ENCODE results near the gene NECTIN4. TPM values are rescaled to one million over a fixed set of nuclear protein-coding genes. Genes with fewer than 3 reads are reported as not detected.

NECTIN4 gene
- total and polyA plus RNA-seq, 2 experiments from 2014 or later = 0.16 TPM; not detected in 1

GRCh38 chr1:161061419-161061818 lies 27.9 kb downstream of the NECTIN4 start (continued):
- TF ChIP-seq REST (IDR thresholded peaks at IDR 0.05; ENCODE audit: unreplicated experiment) (no peak), ZNF114 (CRISPR knock-in tag; IDR thresholded peaks at IDR 0.05) (no peak), ETS1 (IDR thresholded peaks at IDR 0.05) (no peak)

- Mint-ChIP-seq H3K4me1 (peaks cover 6% of the 10 kb centered on the region; the same call in 2 of the 3 replicates), H3K36me3 (ENCODE audit: low read depth) (no peaks in the 10 kb centered on the region), H3K27ac (no peak overlapping the region), H3K9me3 (no peaks in the 10 kb centered on the region), H3K4me3 (no peak overlapping the region), H3K27me3 (ENCODE audit: insufficient read depth, low read depth, poor library complexity) (peaks cover 6% of the 10 kb centered on the region)
- Histone ChIP-seq H3K4me2 (no peak overlapping the region), H3K27me3 (ENCODE audit: insufficient read depth) (no peaks in the 10 kb centered on the region), H3F3A (replicated peaks; ENCODE audit: low read depth) (no peaks in the 10 kb centered on the region), H3K79me2 (replicated peaks; ENCODE audit: insufficient read depth) (no peaks in the 10 kb centered on the region), H3K4me3 (no peak overlapping the region), H3K9me2 (ENCODE audit: insufficient read depth) (no peaks in the 10 kb centered on the region), H4K20me1 (replicated peaks; ENCODE audit: insufficient read depth) (no peaks in the 10 kb centered on the region), H2AFZ (peak overlapping the region; percentile 74), H3K4me1 (ENCODE audit: insufficient read depth) (peaks cover 9% of the 10 kb centered on the region; the same call in 1 of the 2 replicates), H3K36me3 (ENCODE audit: insufficient read depth) (no peaks in the 10 kb centered on the region), H3K27ac (ENCODE audit: low read depth) (no peak overlapping the region)
- DNase-seq (ENCODE audit: low spot score) = no peak
- TF ChIP-seq REST (IDR thresholded peaks at IDR 0.05; ENCODE audit: unreplicated experiment) (no peak), POLR2AphosphoS5 (IDR thresholded peaks at IDR 0.05; ENCODE audit: low read depth) (no peak), ZNF114 (CRISPR knock-in tag; IDR thresholded peaks at IDR 0.05) (no peak), EZH2phosphoT487 (IDR thresholded peaks at IDR 0.05; ENCODE audit: unreplicated experiment) (no peak), JUNB (IDR thresholded peaks at IDR 0.05; ENCODE audit: unreplicated experiment) (no peak), STAT1 (IDR thresholded peaks at IDR 0.05; ENCODE audit: unreplicated experiment) (no peak), NANOG (IDR thresholded peaks at IDR 0.05; ENCODE audit: borderline replicate concordance) (no peak), EZH2 (IDR thresholded peaks at IDR 0.05; ENCODE audit: low read depth, unreplicated experiment) (no peak), ETS1 (IDR thresholded peaks at IDR 0.05) (no peak), CREB1 (CRISPR knock-in tag; IDR thresholded peaks at IDR 0.05; ENCODE audit: low read depth) (no peak)
- ATAC-seq = no peak
Measured at GRCh38 chr1:161059293-161059692, 30.1 kb downstream of the NECTIN4 start.

Data from GM23338 (cell line).